SW 1271 (cell line): Measurements from ENCODE around the gene COL25A1.
"Not testable (repeated sequence)": the region's sequence is repeated elsewhere in the genome, so short reads cannot be mapped to it uniquely, and the experiment has no call there.

ENCODE experiments used
- DNase-seq, 2 experiments: peaks; one replicate each; lab custom pipeline; 2025; lab: John Stamatoyannopoulos, UW

The COL25A1 gene

GRCh38 chr4:109009909-109010308 is 292.5 kb downstream of the COL25A1 start:
- DNase-seq, result no peak

GRCh38 chr4:109007976-109008375 is 294.5 kb downstream of the COL25A1 start:
- DNase-seq, result no peak

- DNase-seq, result no peak
Observed at GRCh38 chr4:109005523-109005922, 296.9 kb downstream of the COL25A1 start.

- no peak for DNase-seq
Observed at GRCh38 chr4:109004418-109004817, 298.0 kb downstream of the COL25A1 start.

- DNase-seq, result no peak
Observed at GRCh38 chr4:109003964-109004363, 298.5 kb downstream of the COL25A1 start.

GRCh38 chr4:108991551-108992328 is 310.7 kb downstream of the COL25A1 start:
- DNase-seq, result no peak

GRCh38 chr4:108988464-108989195 is 313.8 kb downstream of the COL25A1 start:
- no peak for DNase-seq

- not testable (repeated sequence) for DNase-seq
Observed at GRCh38 chr4:108984495-108984894, 318.0 kb downstream of the COL25A1 start.

- DNase-seq, result no peak
Observed at GRCh38 chr4:108982402-108983185, 319.9 kb downstream of the COL25A1 start.

- no peak for DNase-seq
Observed at GRCh38 chr4:108980455-108981239, 321.8 kb downstream of the COL25A1 start.

- no peak for DNase-seq
Observed at GRCh38 chr4:108979759-108980158, 322.7 kb downstream of the COL25A1 start.

- DNase-seq, result no peak
Observed at GRCh38 chr4:108978066-108978465, 324.4 kb downstream of the COL25A1 start.

- no peak for DNase-seq
Observed at GRCh38 chr4:108972613-108973283, 329.7 kb downstream of the COL25A1 start.

- DNase-seq, result no peak
Observed at GRCh38 chr4:108971473-108971872, 331.0 kb downstream of the COL25A1 start.

- DNase-seq, result no peak
Observed at GRCh38 chr4:108965472-108966076, 336.9 kb downstream of the COL25A1 start.

GRCh38 chr4:108965016-108965415 is 337.4 kb downstream of the COL25A1 start:
- DNase-seq, result no peak

- no peak for DNase-seq
Observed at GRCh38 chr4:108963910-108964309, 338.5 kb downstream of the COL25A1 start.

- DNase-seq, result no peak
Observed at GRCh38 chr4:108959491-108959890, 343.0 kb downstream of the COL25A1 start.

- DNase-seq, result no peak
Observed at GRCh38 chr4:108954880-108955279, 347.6 kb downstream of the COL25A1 start.

- no peak for DNase-seq
Observed at GRCh38 chr4:108953941-108954340, 348.5 kb downstream of the COL25A1 start.
